Activated CD8-positive, alpha-beta T cell treated with anti-CD3 and anti-CD28 coated beads for 36 hours (primary cell): ENCODE results near the gene NPB. TPM values are rescaled to one million over a fixed set of nuclear protein-coding genes. Genes with fewer than 3 reads are reported as not detected.

ENCODE experiments used
- ATAC-seq: fragments of 200-7000 bp; cut with Tn5 transposase; one replicate; pipeline ENCODE4 v1.10.0; 2021; ENCODE audit warnings: mild to moderate bottlenecking, moderate library complexity
- CTCF ChIA-PET: fragments of 350-600 bp; sonication (Branson Sonifier 250); formaldehyde crosslinking; loops from one replicate; lab custom pipeline; 2021; ENCODE audit warnings: antibody characterized with exemption; lab: Charles Lee
- POLR2A ChIA-PET: fragments of 350-600 bp; sonication (Branson Sonifier 250); formaldehyde crosslinking; loops from one replicate; lab custom pipeline; 2021; ENCODE audit warnings: antibody characterized with exemption; lab: Charles Lee
- DNase-seq: peaks from one replicate; pipeline ENCODE4 v3.0.0-alpha.2; 2020
- H3K27ac Mint-ChIP-seq: one replicate; pipeline ENCODE4 v1.8.0; 2021; ENCODE audit warnings: mild to moderate bottlenecking, mixed read lengths
- H3K27me3 Mint-ChIP-seq: one replicate; pipeline ENCODE4 v1.8.0; 2021; ENCODE audit warnings: mixed read lengths
- H3K36me3 Mint-ChIP-seq: one replicate; pipeline ENCODE4 v1.8.0; 2021; ENCODE audit warnings: low read depth, mixed read lengths
- H3K4me1 Mint-ChIP-seq: one replicate; pipeline ENCODE4 v1.8.0; 2021; ENCODE audit warnings: low read depth, mixed read lengths
- H3K4me3 Mint-ChIP-seq: one replicate; pipeline ENCODE4 v1.8.0; 2021; ENCODE audit warnings: mild to moderate bottlenecking, moderate library complexity, mixed read lengths
- H3K9me3 Mint-ChIP-seq: one replicate; pipeline ENCODE4 v1.8.0; 2021; ENCODE audit warnings: mixed read lengths
- intact Hi-C: fragments of 100-400 bp; cut with micrococcal nuclease; formaldehyde crosslinking; loops from one replicate; pipeline ENCODE4 v1.10.0; 2022
- total RNA-seq, 2 experiments: library from RNA; stranded (reverse); gene quantifications; one replicate each; pipeline ENCODE4 v1.2.3, GENCODE V29; 2021
- TF ChIP-seq, protein P1 (sequence below): fragments of 200-600 bp; IDR thresholded peaks from one replicate; pipeline ENCODE4 v1.8.0; 2022; ENCODE audit warnings: antibody characterized with exemption, mild to moderate bottlenecking

The NPB gene
- total RNA-seq, 2 experiments from 2014 or later: 0.18 TPM; not detected in 1

DNA sequence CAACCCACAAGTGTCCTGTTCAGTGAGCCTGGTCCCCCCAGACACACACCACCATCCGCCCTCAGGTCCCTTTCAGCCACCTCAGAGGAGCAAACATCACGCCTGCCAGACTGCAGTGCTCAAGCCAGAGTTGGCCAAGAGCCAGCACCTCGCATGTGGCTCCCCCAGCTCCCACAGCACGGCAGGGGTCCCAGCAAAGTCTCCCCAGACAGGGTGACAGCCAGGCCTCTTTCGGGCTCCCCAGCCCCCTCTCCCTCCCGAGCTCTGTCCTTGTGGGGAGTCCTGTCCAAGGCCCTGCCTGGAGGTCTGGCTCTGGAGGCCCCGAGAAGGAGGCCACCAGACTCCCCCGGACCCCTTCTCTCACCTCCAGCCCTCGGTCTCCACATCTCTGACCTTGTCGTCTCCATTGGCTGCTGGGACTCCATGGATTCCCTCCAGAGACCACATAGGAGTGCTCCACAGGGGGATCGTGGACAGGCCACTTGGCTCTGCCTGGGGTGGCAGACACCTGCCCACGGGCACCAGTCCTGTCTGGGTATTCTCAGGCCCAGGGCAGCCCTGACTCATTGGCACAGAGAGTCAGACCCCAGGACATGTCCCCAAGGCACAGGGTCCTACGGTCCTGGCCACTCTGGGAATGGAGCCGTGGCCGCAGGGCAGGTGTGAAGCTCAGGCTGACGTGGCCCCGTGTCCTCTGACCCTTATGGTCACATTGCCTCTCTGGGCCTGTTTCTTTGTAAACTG is 46.8 kb downstream of the NPB start:
- Mint-ChIP-seq H3K36me3 (no peaks in the 10 kb centered on the region), H3K4me1 (no peaks in the 10 kb centered on the region), H3K9me3 (no peaks in the 10 kb centered on the region), H3K27ac (no peak overlapping the region), H3K27me3 (no peaks in the 10 kb centered on the region), H3K4me3 (no peak overlapping the region)
- no peak for ATAC-seq
- intact Hi-C loops: no loop called here
- TF ChIP-seq, protein P1, sequence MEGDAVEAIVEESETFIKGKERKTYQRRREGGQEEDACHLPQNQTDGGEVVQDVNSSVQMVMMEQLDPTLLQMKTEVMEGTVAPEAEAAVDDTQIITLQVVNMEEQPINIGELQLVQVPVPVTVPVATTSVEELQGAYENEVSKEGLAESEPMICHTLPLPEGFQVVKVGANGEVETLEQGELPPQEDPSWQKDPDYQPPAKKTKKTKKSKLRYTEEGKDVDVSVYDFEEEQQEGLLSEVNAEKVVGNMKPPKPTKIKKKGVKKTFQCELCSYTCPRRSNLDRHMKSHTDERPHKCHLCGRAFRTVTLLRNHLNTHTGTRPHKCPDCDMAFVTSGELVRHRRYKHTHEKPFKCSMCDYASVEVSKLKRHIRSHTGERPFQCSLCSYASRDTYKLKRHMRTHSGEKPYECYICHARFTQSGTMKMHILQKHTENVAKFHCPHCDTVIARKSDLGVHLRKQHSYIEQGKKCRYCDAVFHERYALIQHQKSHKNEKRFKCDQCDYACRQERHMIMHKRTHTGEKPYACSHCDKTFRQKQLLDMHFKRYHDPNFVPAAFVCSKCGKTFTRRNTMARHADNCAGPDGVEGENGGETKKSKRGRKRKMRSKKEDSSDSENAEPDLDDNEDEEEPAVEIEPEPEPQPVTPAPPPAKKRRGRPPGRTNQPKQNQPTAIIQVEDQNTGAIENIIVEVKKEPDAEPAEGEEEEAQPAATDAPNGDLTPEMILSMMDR: no peak
- ChIA-PET POLR2A (no interaction called here), CTCF (interaction anchor here (1.0 to 4.0 kb wide), 2 partner anchors 11 to 71 kb away, joined by 4 to 24 read pairs; partner anchors contain the start of gene NOTUM)
- DNase-seq: no peak

GRCh38 chr17:81950501-81950900 is 48.5 kb downstream of the NPB start:
- Mint-ChIP-seq H3K4me1 (no peaks in the 10 kb centered on the region), H3K36me3 (no peaks in the 10 kb centered on the region), H3K27me3 (no peaks in the 10 kb centered on the region), H3K4me3 (no peak overlapping the region), H3K27ac (no peak overlapping the region), H3K9me3 (no peaks in the 10 kb centered on the region)
- ChIA-PET POLR2A (no interaction called here), CTCF (interaction anchor here (0.9 to 4.0 kb wide), 3 partner anchors 9 to 80 kb away, joined by 3 to 24 read pairs (median 4); partner anchors contain the start of gene NOTUM)
- ATAC-seq (no peak), DNase-seq (no peak)
- intact Hi-C loops: no loop called here
- TF ChIP-seq, protein P1: no peak

- Mint-ChIP-seq H3K27ac (no peak overlapping the region), H3K27me3 (no peaks in the 10 kb centered on the region), H3K4me3 (no peak overlapping the region), H3K9me3 (no peaks in the 10 kb centered on the region), H3K4me1 (no peaks in the 10 kb centered on the region), H3K36me3 (no peaks in the 10 kb centered on the region)
- intact Hi-C loops: no loop called here
- ChIA-PET POLR2A (interaction anchor here (1.0 kb wide), 1 partner anchor 10 kb away, joined by 5 read pairs; no protein-coding TSS in a partner anchor), CTCF (interaction anchor here (1.6 kb wide), 2 partner anchors 14 to 79 kb away, joined by 3 to 4 read pairs; no protein-coding TSS in a partner anchor)
- ATAC-seq (no peak), DNase-seq (no peak)
- TF ChIP-seq, protein P1: no peak
Observed at GRCh38 chr17:81951785-81952684, 50.0 kb downstream of the NPB start.

Other genes with a start within 250 kb of the NPB start
- 10 to 100 TPM in 1 of 2 experiments, 1 to 10 TPM in 1; 8.9 to 11.4 TPM for gene PDE6G, start 245.7 kb upstream of the NPB start, total RNA-seq
- gene OXLD1, start 235.6 kb upstream of the NPB start, total RNA-seq: 10 to 100 TPM; 50.1 to 52.6 TPM
- gene CCDC137, start 235.5 kb upstream of the NPB start, total RNA-seq: 10 to 100 TPM; 34.1 to 37.2 TPM
- gene ARL16, start 218.4 kb upstream of the NPB start, total RNA-seq: 10 to 100 TPM; 22.3 to 23.5 TPM
- 100 to 1,000 TPM in 1 of 2 experiments, 10 to 100 TPM in 1; 98.9 to 113 TPM for gene HGS, start 218.2 kb upstream of the NPB start, total RNA-seq
- gene MRPL12, start 198.9 kb upstream of the NPB start, total RNA-seq: 100 to 1,000 TPM; 149 to 152 TPM
- gene SLC25A10, start 190.0 kb upstream of the NPB start, total RNA-seq: 10 to 100 TPM; 29.4 to 30.5 TPM
- not detected for gene GCGR, start 98.1 kb upstream of the NPB start, total RNA-seq
- gene MCRIP1, start 68.9 kb upstream of the NPB start, total RNA-seq: 10 to 100 TPM; 55.1 to 56.5 TPM
- gene PPP1R27, start 67.2 kb upstream of the NPB start, total RNA-seq: not detected
- gene P4HB, start 41.7 kb upstream of the NPB start, total RNA-seq: 100 to 1,000 TPM; 408 to 434 TPM
- gene ARHGDIA, start 30.9 kb upstream of the NPB start, total RNA-seq: 100 to 1,000 TPM; 450 to 470 TPM
- gene ALYREF, start 10.7 kb upstream of the NPB start, total RNA-seq: 100 to 1,000 TPM; 241 TPM
- gene ANAPC11, start 10.5 kb upstream of the NPB start, total RNA-seq: 100 to 1,000 TPM; 122 to 130 TPM
- 10 to 100 TPM; 20.5 to 22.6 TPM for gene PCYT2, start 9.2 kb downstream of the NPB start, total RNA-seq
- gene SIRT7, start 15.9 kb downstream of the NPB start, total RNA-seq: 10 to 100 TPM; 28.1 to 32.0 TPM
- 10 to 100 TPM; 12.4 to 14.1 TPM for gene MAFG, start 25.5 kb downstream of the NPB start, total RNA-seq
- 100 to 1,000 TPM; 140 to 141 TPM for gene PYCR1, start 35.1 kb downstream of the NPB start, total RNA-seq
- not detected for gene MYADML2, start 45.0 kb downstream of the NPB start, total RNA-seq
- under 1 TPM; 0.41 to 0.49 TPM for gene NOTUM, start 58.9 kb downstream of the NPB start, total RNA-seq
- gene ASPSCR1, start 75.4 kb downstream of the NPB start, total RNA-seq: 10 to 100 TPM; 18.7 to 24.5 TPM
- gene CENPX, start 120.6 kb downstream of the NPB start, total RNA-seq: 10 to 100 TPM; 88.7 to 98.1 TPM
- 10 to 100 TPM; 12.9 TPM for gene LRRC45, start 121.1 kb downstream of the NPB start, total RNA-seq
- gene RAC3, start 129.4 kb downstream of the NPB start, total RNA-seq: 1 to 10 TPM; 5.5 to 5.8 TPM
- gene DCXR, start 135.5 kb downstream of the NPB start, total RNA-seq: 100 to 1,000 TPM in 1 of 2 experiments, 10 to 100 TPM in 1; 99.2 to 101 TPM
- 10 to 100 TPM; 14.2 to 15.3 TPM for gene RFNG, start 149.6 kb downstream of the NPB start, total RNA-seq
- 10 to 100 TPM; 82.7 to 88.6 TPM for gene GPS1, start 149.7 kb downstream of the NPB start, total RNA-seq
- 100 to 1,000 TPM; 139 to 140 TPM for gene DUS1L, start 163.6 kb downstream of the NPB start, total RNA-seq
- 100 to 1,000 TPM; 250 to 260 TPM for gene FASN, start 196.0 kb downstream of the NPB start, total RNA-seq